HG03103 (cell line): ENCODE results near the gene MS4A12.
A peak's percentile ranks its signal among the peaks of the same experiment; 100 is the strongest.
"Not testable (repeated sequence)": the region's sequence is repeated elsewhere in the genome, so short reads cannot be mapped to it uniquely, and the experiment has no call there.

Experiments
- ATAC-seq: cut with Tn5 transposase; IDR thresholded peaks from one replicate; pipeline ENCODE4 v1.9.1; 2021; ENCODE audit warnings: low read depth; ENCODE audit not compliant: unreplicated experiment

MS4A12 gene

DNA sequence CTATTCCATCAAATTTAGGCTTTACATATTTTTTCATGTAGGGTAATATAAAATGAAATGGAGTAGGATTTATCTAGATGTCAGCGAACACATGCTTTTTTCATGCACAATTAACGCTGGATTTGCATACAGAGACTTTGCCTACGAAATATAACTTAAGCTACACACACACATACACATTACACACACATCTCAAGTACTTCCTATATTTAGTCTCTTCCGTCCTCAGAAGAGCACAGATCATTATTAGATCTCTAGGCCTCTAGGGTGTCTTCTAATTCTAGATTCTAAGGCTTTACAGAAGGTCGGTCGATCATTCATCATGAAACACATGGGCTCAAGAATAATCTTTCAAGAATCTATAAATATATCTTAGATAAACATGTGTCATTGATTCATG lies 18.8 kb downstream of the MS4A12 start:
- no peak for ATAC-seq

DNA sequence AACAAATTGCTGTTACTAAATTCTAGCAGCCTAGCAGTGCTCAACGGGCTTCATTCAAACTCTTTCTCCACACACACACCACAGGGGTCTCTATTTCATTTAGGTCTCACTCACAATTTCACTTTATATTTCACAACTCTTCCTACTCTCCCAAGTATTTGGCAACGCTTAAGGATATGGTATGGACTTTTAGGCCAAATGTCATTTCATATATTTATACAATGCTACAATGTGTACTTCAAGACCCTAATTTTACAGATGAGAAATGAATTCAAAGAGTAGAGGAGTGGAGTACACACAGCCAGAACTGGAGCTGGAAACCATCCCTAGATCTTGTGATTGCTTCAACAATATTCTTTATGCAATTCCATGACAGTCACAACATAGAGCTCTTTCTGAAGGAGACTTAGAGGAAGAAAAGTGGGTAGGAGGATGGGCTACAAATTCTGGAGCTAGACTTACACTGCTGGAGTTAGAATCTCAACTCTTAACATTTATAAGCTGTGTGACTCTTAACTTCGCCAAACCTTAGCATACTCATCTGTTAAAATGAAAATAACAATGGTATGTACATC lies 20.2 kb downstream of the MS4A12 start:
- ATAC-seq: no peak

DNA sequence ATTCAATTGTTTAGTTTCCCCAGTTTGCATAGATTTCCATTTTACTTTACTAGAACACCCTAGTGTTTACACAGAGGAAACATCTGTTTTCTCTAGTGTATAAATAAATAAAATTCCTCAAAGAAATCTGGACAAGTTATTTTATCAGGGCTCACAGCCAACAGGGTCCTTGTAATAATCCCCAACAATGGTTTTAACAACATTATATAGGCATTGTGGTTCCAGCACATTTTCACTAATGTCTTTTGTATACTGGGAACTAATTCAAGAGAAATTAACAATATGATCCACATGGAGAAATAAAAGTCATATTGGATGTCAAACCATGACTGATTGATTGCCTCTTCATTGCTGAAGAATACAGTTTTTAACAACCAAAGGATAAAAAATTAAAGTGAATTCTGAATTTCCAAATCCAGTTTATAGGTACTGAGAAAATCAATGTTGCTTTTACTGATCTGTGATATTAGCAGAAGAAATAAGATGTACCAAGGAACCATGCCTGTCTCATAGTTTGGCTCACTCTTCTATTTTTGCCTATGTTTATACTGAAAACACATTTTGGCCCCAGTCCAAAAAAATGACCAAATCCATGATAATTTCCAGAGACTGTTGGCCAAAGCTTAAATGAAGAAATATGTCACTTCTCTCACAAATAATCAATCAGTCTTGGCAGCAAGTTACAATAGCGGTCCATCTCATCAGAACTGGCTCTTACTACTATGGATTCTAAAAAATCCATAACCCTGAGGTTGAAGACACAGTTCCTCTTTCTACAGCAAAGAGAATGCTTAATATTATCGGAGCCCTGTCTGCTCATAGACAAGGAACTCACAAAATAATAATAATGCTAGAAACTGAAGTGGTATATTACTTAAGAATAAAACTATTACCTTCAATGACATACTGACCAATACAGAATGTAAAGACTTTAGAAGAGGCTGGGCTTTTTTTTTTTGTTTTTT lies 21.2 kb downstream of the MS4A12 start:
- no peak for ATAC-seq

DNA sequence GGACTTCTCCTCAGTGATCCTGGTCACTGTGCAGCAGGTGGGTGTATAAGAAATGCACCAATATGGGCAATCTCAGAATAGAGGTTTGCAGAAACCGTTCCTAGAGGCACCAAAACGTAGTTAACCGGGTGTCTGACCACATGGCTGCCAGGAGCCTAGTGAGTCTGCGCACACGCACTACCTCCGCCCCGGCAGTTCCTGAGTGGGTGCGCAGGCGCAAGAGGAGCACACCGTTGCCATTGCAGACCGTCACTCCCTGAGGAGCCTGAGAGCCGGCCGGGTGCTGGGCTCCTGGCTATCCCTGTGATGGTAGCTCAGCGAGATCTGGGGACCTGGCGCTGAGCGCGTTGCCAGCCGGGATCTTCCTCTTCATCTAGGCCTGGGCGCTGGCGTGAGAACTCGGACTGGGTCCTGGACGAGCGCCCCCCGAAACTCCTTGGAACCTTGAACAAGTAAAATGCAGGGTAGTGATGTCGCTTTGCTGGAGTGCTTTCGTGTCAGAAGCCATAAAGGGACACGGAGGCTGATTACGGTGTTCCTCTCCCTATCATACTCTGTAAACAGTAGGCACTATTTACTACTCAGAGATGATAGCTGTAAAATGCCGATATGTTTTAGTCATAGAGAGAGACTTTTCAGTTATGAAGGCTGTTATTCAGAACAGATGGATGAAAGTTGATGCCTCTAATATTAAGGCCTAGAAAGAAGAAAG lies 22.7 kb downstream of the MS4A12 start, which contains the start of gene MS4A13:
Gene MS4A13 (plus strand): TSS at position 249 of the 712 bp plus-strand sequence. CDS start 2,692 bp downstream, outside the sequence.
- ATAC-seq: no peak

DNA sequence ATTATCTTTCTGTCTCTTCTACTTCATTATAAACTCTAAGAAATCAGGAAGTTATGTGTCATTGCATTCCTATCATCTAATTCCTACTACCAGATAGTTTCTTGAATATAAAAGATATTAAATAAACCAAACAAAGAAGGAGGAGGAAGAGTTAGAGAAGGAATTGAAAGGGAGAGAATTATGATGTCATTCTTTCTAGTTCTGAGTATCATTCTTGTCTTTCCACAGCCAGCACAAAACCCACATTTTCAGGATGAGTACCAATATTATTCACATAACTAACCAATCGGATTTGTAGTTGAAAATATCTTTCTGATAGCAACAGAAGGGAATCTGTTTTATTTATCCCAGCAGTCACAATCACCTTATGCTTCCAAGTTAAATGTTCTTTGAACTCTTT lies 35.9 kb downstream of the MS4A12 start:
- ATAC-seq: no peak

DNA sequence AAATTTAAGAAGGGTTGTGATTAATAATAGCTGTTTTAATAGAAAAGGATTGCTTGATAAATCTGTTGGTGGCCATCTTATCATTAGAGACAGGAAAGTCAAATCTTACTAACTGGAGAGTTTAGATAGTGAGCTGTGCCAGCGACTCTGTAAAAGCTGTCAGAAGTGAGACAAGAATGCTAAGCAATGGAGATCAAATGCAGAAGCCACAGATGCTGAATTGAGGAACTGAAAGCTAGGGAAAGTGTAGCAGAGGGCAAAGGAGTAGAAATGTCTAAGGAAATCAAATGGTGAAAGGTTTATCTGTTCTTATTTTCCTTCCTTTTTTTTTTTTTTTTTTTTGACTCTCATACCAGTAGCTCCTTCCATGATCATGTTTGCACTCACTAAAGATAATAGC lies 36.4 kb downstream of the MS4A12 start:
- ATAC-seq: peak; percentile 74

DNA sequence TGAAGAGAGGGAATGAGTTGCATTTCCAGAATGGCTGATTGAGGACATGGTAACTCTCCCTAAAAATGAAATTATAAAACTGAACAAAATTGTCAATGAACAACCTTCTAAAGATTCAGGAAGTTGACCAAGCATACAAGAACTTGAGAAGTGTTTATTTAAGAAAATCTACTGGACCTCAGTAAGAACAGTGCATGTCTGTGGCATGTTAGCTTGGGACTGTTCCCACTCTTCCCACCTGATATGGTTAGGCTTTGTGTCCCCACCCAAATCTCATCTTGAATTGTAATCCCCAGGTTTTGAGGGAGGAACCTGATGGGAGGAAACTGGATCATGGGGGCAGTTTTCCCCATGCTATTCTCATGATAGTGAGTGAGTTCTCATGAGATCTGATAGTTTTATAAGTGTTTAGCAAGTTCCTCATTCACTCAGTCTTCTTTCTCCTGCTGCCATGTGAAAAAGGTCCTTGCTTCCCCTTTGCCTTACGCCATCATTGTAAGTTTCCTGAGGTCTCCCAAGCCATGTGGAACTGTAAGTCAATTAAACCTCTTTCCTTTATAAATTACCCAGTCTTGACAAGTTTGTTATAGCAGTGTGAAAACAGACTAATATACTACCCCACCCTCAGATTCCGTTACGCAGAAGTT lies 38.0 kb downstream of the MS4A12 start:
- no peak for ATAC-seq

DNA sequence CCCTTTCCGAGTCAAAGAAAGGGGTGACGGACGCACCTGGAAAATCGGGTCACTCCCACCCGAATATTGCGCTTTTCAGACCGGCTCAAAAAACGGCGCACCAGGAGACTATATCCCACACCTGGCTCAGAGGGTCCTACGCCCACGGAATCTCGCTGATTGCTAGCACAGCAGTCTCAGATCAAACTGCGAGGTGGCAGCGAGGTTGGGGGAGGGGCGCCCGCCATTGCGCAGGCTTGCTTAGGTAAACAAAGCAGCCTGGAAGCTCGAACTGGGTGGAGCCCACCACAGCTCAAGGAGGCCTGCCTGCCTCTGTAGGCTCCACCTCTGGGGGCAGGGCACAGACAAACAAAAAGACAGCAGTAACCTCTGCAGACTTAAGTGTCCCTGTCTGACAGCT lies 39.8 kb downstream of the MS4A12 start:
- not testable (repeated sequence) for ATAC-seq

DNA sequence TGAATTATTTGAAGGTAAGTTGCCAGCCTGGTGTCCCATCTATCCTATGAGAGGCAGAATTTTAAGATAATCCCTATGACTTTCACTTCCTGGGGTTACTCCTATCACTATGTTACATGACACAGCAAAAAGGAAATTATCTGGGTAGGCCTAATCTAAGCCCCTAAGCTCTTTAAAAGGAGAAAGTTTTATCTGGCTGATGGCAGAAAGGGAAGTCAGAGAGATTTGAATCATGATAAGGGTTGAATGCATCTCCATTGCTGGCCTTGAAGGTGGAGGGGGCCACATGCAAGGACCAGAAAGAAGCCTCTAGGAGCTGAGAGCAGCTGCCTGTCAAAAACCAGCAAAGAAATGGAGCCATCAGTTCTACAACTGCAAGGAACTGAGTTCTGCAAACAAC lies 46.0 kb downstream of the MS4A12 start:
- not testable (repeated sequence) for ATAC-seq

DNA sequence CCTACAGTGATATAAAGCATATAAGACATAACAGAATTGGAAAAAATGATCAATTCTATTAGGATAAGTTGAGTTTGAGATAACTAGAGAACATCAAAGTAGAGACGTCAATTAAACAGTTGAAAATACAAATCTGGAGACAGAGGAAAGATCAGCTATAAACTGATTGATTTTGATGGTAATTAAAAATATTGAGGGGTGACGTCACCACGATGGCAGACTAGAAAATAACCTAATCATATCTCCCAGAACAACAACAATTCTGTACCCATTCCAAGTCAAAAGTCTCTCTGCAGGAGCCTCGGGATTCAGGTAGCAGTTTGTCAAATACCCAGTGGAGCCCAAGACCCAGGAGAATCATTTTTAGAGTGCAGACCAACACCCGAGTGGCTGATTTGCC lies 51.5 kb downstream of the MS4A12 start:
- ATAC-seq: no peak
